Keratinocyte (primary cell): ENCODE data around the gene TXNRD1. TPM values are rescaled to one million over a fixed set of nuclear protein-coding genes. Genes with fewer than 3 reads are reported as not detected.

Source experiments
- DNase-seq: peaks from one replicate; pipeline ENCODE4 v3.0.0-alpha.2; 2011; ENCODE audit warnings: low read depth, missing footprints, low spot score
- FAIRE-seq: peaks from 2 replicates; lab custom pipeline; 2011; peaks lifted over from hg19 to GRCh38; lab: Jason Lieb, UNC
- H2AFZ ChIP-seq: 2 replicates; pipeline ENCODE4 v1.6.0; 2012; ENCODE audit warnings: low read length, control low read depth, inconsistent platforms; ENCODE audit not compliant: control insufficient read depth
- H3K27ac ChIP-seq: 2 replicates; pipeline ENCODE4 v1.5.1; 2011; ENCODE audit warnings: low read length; ENCODE audit not compliant: control insufficient read depth, insufficient read depth
- H3K27me3 ChIP-seq: 3 replicates; pipeline ENCODE4 v1.6.0; 2011; ENCODE audit warnings: low read length; ENCODE audit not compliant: control insufficient read depth, insufficient read depth; ENCODE audit errors: extremely low read depth
- H3K36me3 ChIP-seq, 2 experiments: 2 replicates in 1 of 2; 3 replicates in 1 of 2; pipeline ENCODE4 v1.5.1; 2011; ENCODE audit warnings: low read length in 2 of 2, mild to moderate bottlenecking in 1 of 2; ENCODE audit not compliant: control insufficient read depth in 2 of 2, insufficient read depth in 2 of 2; ENCODE audit errors: extremely low read depth in 1 of 2
- H3K4me1 ChIP-seq: 3 replicates; pipeline ENCODE4 v1.5.1; 2011; ENCODE audit warnings: low read length; ENCODE audit not compliant: control insufficient read depth, insufficient read depth; ENCODE audit errors: extremely low read depth
- H3K4me2 ChIP-seq: 3 replicates; pipeline ENCODE4 v1.6.0; 2011; ENCODE audit warnings: low read depth, low read length; ENCODE audit not compliant: control insufficient read depth, insufficient read depth; ENCODE audit errors: extremely low read depth
- H3K4me3 ChIP-seq, 3 experiments: fragments of 200-600 bp in 1 of 3; sonication (generic) in 1 of 3; 2 replicates in 2 of 3; 3 replicates in 1 of 3; pipeline ENCODE4 v1.5.1; 2011 to 2016; ENCODE audit warnings: low read length in 3 of 3, mild to moderate bottlenecking in 3 of 3, control low read depth in 2 of 3, inconsistent platforms in 1 of 3, low read depth in 1 of 3, mixed read lengths in 1 of 3, mixed run types in 1 of 3, moderate library complexity in 1 of 3; ENCODE audit not compliant: control insufficient read depth in 2 of 3, insufficient read depth in 2 of 3; ENCODE audit errors: extremely low read depth in 1 of 3
- H3K79me2 ChIP-seq: 2 replicates; pipeline ENCODE4 v1.6.0; 2012; ENCODE audit warnings: low read length; ENCODE audit not compliant: control insufficient read depth, insufficient read depth
- H3K9ac ChIP-seq: 3 replicates; pipeline ENCODE4 v1.6.0; 2011; ENCODE audit warnings: low read length; ENCODE audit not compliant: control insufficient read depth, insufficient read depth; ENCODE audit errors: extremely low read depth
- H3K9me1 ChIP-seq: 3 replicates; pipeline ENCODE4 v1.6.0; 2011; ENCODE audit warnings: low read length; ENCODE audit not compliant: control insufficient read depth, insufficient read depth; ENCODE audit errors: extremely low read depth
- H3K9me3 ChIP-seq: 2 replicates; pipeline ENCODE4 v1.5.1; 2012; ENCODE audit warnings: low read depth, low read length; ENCODE audit not compliant: control insufficient read depth
- H4K20me1 ChIP-seq: 3 replicates; pipeline ENCODE4 v1.6.0; 2011; ENCODE audit warnings: low read length; ENCODE audit not compliant: control insufficient read depth, insufficient read depth; ENCODE audit errors: extremely low read depth
- CTCF ChIP-seq, 3 experiments: IDR thresholded peaks in 1 of 3; conservative IDR thresholded peaks in 1 of 3; optimal IDR thresholded peaks in 1 of 3; 2 replicates in 2 of 3; 3 replicates in 1 of 3; pipeline versions ENCODE3 to v1.5.1; 2011; ENCODE audit warnings: low read length in 3 of 3, mild to moderate bottlenecking in 3 of 3, moderate library complexity in 2 of 3, control low read depth in 1 of 3, inconsistent platforms in 1 of 3; ENCODE audit not compliant: insufficient read depth in 2 of 3; ENCODE audit errors: extremely low read depth in 1 of 3
- EZH2 ChIP-seq: IDR thresholded peaks from one replicate; pipeline ENCODE4 v1.6.1; 2012; ENCODE audit warnings: inconsistent platforms, mild to moderate bottlenecking, low read length, moderate library complexity
- dilution Hi-C: fragments of 300-500 bp; cut with MboI; formaldehyde crosslinking; loops from one replicate; pipeline ENCODE4 v1.7.0; 2020; ENCODE audit warnings: low sequenced_read_pairs; ENCODE audit not compliant: extremely low pct_ligation_motif_present
- polyA plus RNA-seq, 5 experiments: library from polyadenylated mRNA; depleted of rRNA in 3 of 5; stranded (reverse) in 3 of 5; stranded (forward) in 1 of 5; unstranded in 1 of 5; fragments of >200 nt; gene quantifications; 1 replicate in 1 of 5; 2 replicates in 3 of 5; 3 replicates in 1 of 5; pipeline versions ENCODE4 v1.2.1 to v1.2.3, GENCODE V29; 2011 to 2012; ENCODE audit warnings: missing spikeins in 2 of 5, low read depth in 1 of 5, low replicate concordance in 1 of 5

TXNRD1 gene
- polyA plus RNA-seq, 1 donor (not counting 4 experiments of a cell fraction or from before 2014, with no cell fraction given) = 88.9 TPM

GRCh38 chr12:104296718-104297117 lies 81.1 kb downstream of the TXNRD1 start:
- Histone ChIP-seq H3K4me2 (no peak overlapping the region), H3K9me3 (no peaks in the 10 kb centered on the region), H2AFZ (no peak overlapping the region), H3K9me1 (no peaks in the 10 kb centered on the region), H3K27ac (no peak overlapping the region), H3K4me1 (peaks cover 32% of the 10 kb centered on the region), H3K27me3 (no peaks in the 10 kb centered on the region), H3K36me3 (peaks cover 18 to 38% of the 10 kb centered on the region in 2 experiments), H4K20me1 (peaks cover 24% of the 10 kb centered on the region), H3K9ac (no peak overlapping the region), H3K79me2 (peaks cover 93% of the 10 kb centered on the region), H3K4me3 (no peak overlapping the region)
- TF ChIP-seq CTCF (optimal IDR thresholded peaks at IDR 0.05 in 1 of 3, IDR thresholded peaks at IDR 0.05 in 1 of 3, conservative IDR thresholded peaks at IDR 0.05 in 1 of 3; ENCODE audit: extremely low read depth in 1 of 3, insufficient read depth in 2 of 3, low read length in 3 of 3) (no peak), EZH2 (no peak)
- dilution Hi-C loops = no loop called here
- DNase-seq (no peak), FAIRE-seq (no peak)

GRCh38 chr12:104297477-104298113 lies 82.0 kb downstream of the TXNRD1 start:
- peaks cover 15 to 38% of the 10 kb centered on the region in 2 experiments for H3K36me3 ChIP-seq
- TF ChIP-seq CTCF (optimal IDR thresholded peaks at IDR 0.05 in 1 of 3, IDR thresholded peaks at IDR 0.05 in 1 of 3, conservative IDR thresholded peaks at IDR 0.05 in 1 of 3; ENCODE audit: extremely low read depth in 1 of 3, insufficient read depth in 2 of 3, low read length in 3 of 3) (no peak), EZH2 (no peak)
- FAIRE-seq (no peak), DNase-seq (no peak)
- dilution Hi-C loops = no loop called here
- H3K27ac ChIP-seq = no peak overlapping the region
- H3K4me1 ChIP-seq = peaks cover 28% of the 10 kb centered on the region
- no peak overlapping the region for H3K9ac ChIP-seq
- H3K4me2 ChIP-seq = no peak overlapping the region
- no peak overlapping the region for H2AFZ ChIP-seq
- H4K20me1 ChIP-seq = peaks cover 24% of the 10 kb centered on the region
- no peaks in the 10 kb centered on the region for H3K27me3 ChIP-seq
- peaks cover 91% of the 10 kb centered on the region for H3K79me2 ChIP-seq
- no peak overlapping the region for H3K4me3 ChIP-seq
- H3K9me3 ChIP-seq = no peaks in the 10 kb centered on the region
- no peaks in the 10 kb centered on the region for H3K9me1 ChIP-seq
